HEK293 (cell line): Measurements from ENCODE around the gene SOX21.
A peak's percentile ranks its signal among the peaks of the same experiment; 100 is the strongest.

Experiments
- CTCF ChIA-PET: fragments of 350-600 bp; formaldehyde crosslinking; extraction: SDS; loops from one replicate; lab custom pipeline; 2021; ENCODE audit warnings: antibody characterized with exemption; lab: Yijun Ruan, JAX
- POLR2A ChIA-PET: fragments of 300-600 bp; formaldehyde crosslinking; extraction: SDS; loops from one replicate; lab custom pipeline; 2020; ENCODE audit warnings: antibody characterized with exemption, inconsistent platforms; lab: Yijun Ruan, JAX
- H3K27ac ChIP-seq: fragments of 200-500 bp; sonication (Bioruptor generic); 2 replicates; pipeline ENCODE4 v1.5.1; 2014; ENCODE audit warnings: low read depth, low read length, control low read depth, inconsistent platforms; ENCODE audit errors: extremely low read depth
- H3K36me3 ChIP-seq, 2 experiments: fragments of 200-500 bp in 1 of 2; sonication (Bioruptor generic) in 1 of 2; 1 replicate in 1 of 2; 2 replicates in 1 of 2; pipeline ENCODE4 v1.5.1; 2014 to 2017; ENCODE audit warnings: inconsistent platforms in 2 of 2, low read length in 2 of 2; ENCODE audit not compliant: control insufficient read depth in 2 of 2, insufficient read depth in 1 of 2
- H3K4me1 ChIP-seq: fragments of 200-500 bp; sonication (Bioruptor generic); 2 replicates; pipeline ENCODE4 v1.5.1; 2014; ENCODE audit warnings: mild to moderate bottlenecking, low read length, inconsistent platforms; ENCODE audit not compliant: control insufficient read depth, insufficient read depth
- H3K4me3 ChIP-seq: 2 replicates; pipeline ENCODE4 v1.5.1; 2011; ENCODE audit warnings: low read depth, mild to moderate bottlenecking, control low read depth, low read length, moderate library complexity
- H3K9me3 ChIP-seq: fragments of 200-500 bp; sonication (Bioruptor generic); 2 replicates; pipeline ENCODE4 v1.5.1; 2014; ENCODE audit warnings: low read depth, low read length, inconsistent platforms; ENCODE audit not compliant: control insufficient read depth, insufficient read depth
- ATF2 ChIP-seq: fragments of 450-650 bp; formaldehyde crosslinking; IDR thresholded peaks from 2 replicates; pipeline ENCODE4 v1.5.1; 2016; ENCODE audit warnings: missing biosample characterization, missing genetic modification characterization, low read depth
- GLIS2 ChIP-seq: fragments of 450-650 bp; formaldehyde crosslinking; IDR thresholded peaks from 2 replicates; pipeline ENCODE4 v1.5.1; 2016; ENCODE audit warnings: missing biosample characterization, missing genetic modification characterization
- HIC1 ChIP-seq: fragments of 450-650 bp; formaldehyde crosslinking; IDR thresholded peaks from 2 replicates; pipeline ENCODE4 v1.5.1; 2016; ENCODE audit warnings: missing biosample characterization, missing genetic modification characterization
- TCF7L2 ChIP-seq: IDR thresholded peaks from 2 replicates; pipeline ENCODE4 v1.6.1; 2011; ENCODE audit warnings: low read depth, mild to moderate bottlenecking, inconsistent platforms, low read length, moderate library complexity, borderline replicate concordance
- ZBTB20 ChIP-seq: fragments of 450-650 bp; formaldehyde crosslinking; IDR thresholded peaks from 2 replicates; pipeline ENCODE4 v1.5.1; 2016; ENCODE audit warnings: missing biosample characterization, missing genetic modification characterization
- ZFP3 ChIP-seq: fragments of 450-650 bp; formaldehyde crosslinking; IDR thresholded peaks from 2 replicates; pipeline ENCODE4 v1.5.1; 2016; ENCODE audit warnings: low read depth, missing biosample characterization, missing genetic modification characterization
- ZNF169 ChIP-seq: fragments of 450-650 bp; formaldehyde crosslinking; IDR thresholded peaks from 2 replicates; pipeline ENCODE4 v1.5.1; 2016; ENCODE audit warnings: missing biosample characterization, missing genetic modification characterization
- ZNF561 ChIP-seq: fragments of 450-650 bp; IDR thresholded peaks from 2 replicates; pipeline ENCODE4 v1.5.1; 2018; ENCODE audit warnings: missing biosample characterization, missing genetic modification characterization, borderline replicate concordance
- ZNF600 ChIP-seq: fragments of 450-650 bp; formaldehyde crosslinking; IDR thresholded peaks from 2 replicates; pipeline ENCODE4 v1.5.1; 2016; ENCODE audit warnings: missing biosample characterization, missing genetic modification characterization
- ZNF677 ChIP-seq: fragments of 450-650 bp; IDR thresholded peaks from 2 replicates; pipeline ENCODE4 v1.5.0; 2018; ENCODE audit warnings: missing biosample characterization, mild to moderate bottlenecking, missing genetic modification characterization, moderate library complexity
- ZNF704 ChIP-seq: fragments of 450-650 bp; formaldehyde crosslinking; IDR thresholded peaks from 2 replicates; pipeline ENCODE4 v1.5.1; 2016; ENCODE audit warnings: missing biosample characterization, missing genetic modification characterization
- ZNF843 ChIP-seq: fragments of 450-650 bp; formaldehyde crosslinking; IDR thresholded peaks from 2 replicates; pipeline ENCODE4 v1.5.1; 2016; ENCODE audit warnings: missing biosample characterization, missing genetic modification characterization
- TF ChIP-seq, protein P1 (sequence below): fragments of 450-650 bp; formaldehyde crosslinking; optimal IDR thresholded peaks from 2 replicates; pipeline ENCODE3; 2016; ENCODE audit warnings: missing biosample characterization, mild to moderate bottlenecking, missing genetic modification characterization

SOX21 gene

DNA sequence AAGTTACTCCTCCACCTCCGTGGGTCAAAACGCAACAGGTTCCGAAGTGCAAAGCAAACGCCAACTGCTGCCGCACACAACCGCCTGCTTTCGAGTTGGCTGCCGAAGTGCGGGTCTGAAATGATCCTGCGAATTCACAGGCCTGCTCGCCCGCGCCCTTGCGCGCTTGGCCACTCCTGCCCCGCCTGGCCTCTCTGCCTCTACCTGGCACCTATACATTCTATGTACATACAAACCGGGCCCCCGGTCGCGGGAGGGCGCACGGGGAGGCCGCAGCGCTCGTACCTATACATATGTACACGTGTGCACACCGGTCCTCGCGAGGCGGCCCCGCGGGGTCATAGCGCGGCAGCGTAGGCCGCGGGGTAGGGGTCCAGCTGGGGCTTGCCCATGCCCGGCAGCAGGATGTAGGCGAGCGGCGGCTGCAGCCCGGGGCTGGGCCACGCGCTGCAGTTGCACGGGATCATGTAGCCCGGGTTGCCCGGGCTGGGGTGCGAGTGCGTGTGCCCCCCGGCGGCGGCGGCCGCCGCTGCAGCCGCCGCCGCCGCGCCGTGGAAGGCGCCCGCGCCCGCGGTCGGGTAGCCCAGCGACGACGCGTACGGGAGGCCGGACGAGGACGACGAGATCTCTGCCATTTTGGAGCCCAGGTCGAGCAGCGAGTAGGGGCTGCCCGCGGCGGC lies 1.3 kb downstream of the SOX21 start (continued):
- 0 out of 2 replicates have a peak, but pooled peaks have one; percentile 13 for TF ChIP-seq HIC1 (tag by site-specific recombination)
- peak; percentile 77 for TF ChIP-seq ZBTB20 (tag by site-specific recombination)
- peak; percentile 52 for TF ChIP-seq GLIS2
- TF ChIP-seq ZFP3 (tag by site-specific recombination) = no peak
- TF ChIP-seq ZNF561 (tag by site-specific recombination) = peak; percentile 68; the same call in 1 of the 2 replicates

- CTCF ChIA-PET = interaction anchor here (0.6 to 0.7 kb wide), 2 partner anchors 106 to 480 kb away, joined by 3 to 4 read pairs; no protein-coding TSS in a partner anchor
- Histone ChIP-seq H3K27ac (no peak overlapping the region), H3K36me3 (no peaks in the 10 kb centered on the region), H3K4me3 (peak overlapping the region; percentile 18), H3K4me1 (no peaks in the 10 kb centered on the region), H3K9me3 (no peaks in the 10 kb centered on the region)
- TF ChIP-seq ZNF704 (tag by site-specific recombination) (no peak), ATF2 (tag by site-specific recombination) (no peak), ZNF169 (tag by site-specific recombination) (no peak), ZNF843 (tag by site-specific recombination) (no peak)
- TF ChIP-seq, protein P1, sequence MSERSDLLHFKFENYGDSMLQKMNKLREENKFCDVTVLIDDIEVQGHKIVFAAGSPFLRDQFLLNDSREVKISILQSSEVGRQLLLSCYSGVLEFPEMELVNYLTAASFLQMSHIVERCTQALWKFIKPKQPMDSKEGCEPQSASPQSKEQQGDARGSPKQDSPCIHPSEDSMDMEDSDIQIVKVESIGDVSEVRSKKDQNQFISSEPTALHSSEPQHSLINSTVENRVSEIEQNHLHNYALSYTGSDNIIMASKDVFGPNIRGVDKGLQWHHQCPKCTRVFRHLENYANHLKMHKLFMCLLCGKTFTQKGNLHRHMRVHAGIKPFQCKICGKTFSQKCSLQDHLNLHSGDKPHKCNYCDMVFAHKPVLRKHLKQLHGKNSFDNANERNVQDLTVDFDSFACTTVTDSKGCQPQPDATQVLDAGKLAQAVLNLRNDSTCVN (tag by site-specific recombination) = no peak
- POLR2A ChIA-PET = no interaction called here
Observed at GRCh38 chr13:94710065-94710781, 2.1 kb downstream of the SOX21 start.

- no peaks in the 10 kb centered on the region for H3K9me3 ChIP-seq
- H3K36me3 ChIP-seq = no peaks in the 10 kb centered on the region
- no peak for TF ChIP-seq TCF7L2
- TF ChIP-seq ZNF600 = no peak
- no peak for TF ChIP-seq ZNF677 (tag by site-specific recombination)
- no peaks in the 10 kb centered on the region for H3K4me1 ChIP-seq
- no peak overlapping the region for H3K27ac ChIP-seq
- ChIA-PET POLR2A (no interaction called here), CTCF (interaction anchor here (0.6 to 0.8 kb wide), 3 partner anchors 35 to 231 kb away, joined by 3 to 4 read pairs (median 4); no protein-coding TSS in a partner anchor)
- H3K4me3 ChIP-seq = no peak overlapping the region
Observed at GRCh38 chr13:94709001-94709834, 3.1 kb downstream of the SOX21 start.
